Right atrium auricular region (tissue), 2 donors: Measurements from ENCODE around the gene NUP88. TPM values are rescaled to one million over a fixed set of nuclear protein-coding genes. Genes with fewer than 3 reads are reported as not detected.

Experiments
- DNase-seq: peaks from one replicate; pipeline ENCODE4 v3.0.0-alpha.2; 2019; ENCODE audit warnings: low spot score
- H3K27ac ChIP-seq, 2 donors: fragments of 200-600 bp; sonication (generic); 1 replicate in 1 of 2; 2 replicates in 1 of 2; pipeline ENCODE4 v1.5.1; 2016 to 2019
- H3K27me3 ChIP-seq, 2 donors: fragments of 200-600 bp; sonication (generic); one replicate each; pipeline versions ENCODE4 v1.5.1 to v1.6.0; 2017 to 2019
- H3K36me3 ChIP-seq: fragments of 200-600 bp; sonication (generic); one replicate; pipeline ENCODE4 v1.5.1; 2016
- H3K4me1 ChIP-seq, 2 donors: fragments of 200-600 bp; sonication (generic); one replicate each; pipeline versions ENCODE4 v1.5.1 to v1.6.0; 2017 to 2019
- H3K4me3 ChIP-seq, 2 donors: fragments of 200-600 bp; sonication (generic); 1 replicate in 1 of 2; 2 replicates in 1 of 2; pipeline ENCODE4 v1.5.1; 2017 to 2019; ENCODE audit warnings: mild to moderate bottlenecking in 1 of 2, moderate library complexity in 1 of 2
- H3K9me3 ChIP-seq, 2 donors: fragments of 200-600 bp; sonication (generic); one replicate each; pipeline ENCODE4 v1.5.1; 2019
- CTCF ChIP-seq, 2 donors: fragments of 200-600 bp; sonication (generic); IDR thresholded peaks; one replicate each; pipeline ENCODE4 v1.5.1; 2019; ENCODE audit warnings: antibody characterized with exemption in 2 of 2
- total RNA-seq, 2 donors: library from RNA; depleted of rRNA; stranded (reverse); fragments of >200 nt; gene quantifications; one replicate each; pipeline ENCODE4 v1.1.0, GENCODE V29; 2016

NUP88 gene
- total RNA-seq, 2 donors from 2014 or later = 21.7 to 48.2 TPM

- peak overlapping the region; percentile 2 to 62 for H3K27ac ChIP-seq
Observed at GRCh38 chr17:5354886-5355415, 64.5 kb downstream of the NUP88 start.

GRCh38 chr17:5354310-5354709 lies 65.2 kb downstream of the NUP88 start:
- Histone ChIP-seq H3K9me3 (no peaks in the 10 kb centered on the region), H3K4me3 (no peak overlapping the region), H3K27ac (peak overlapping the region in 1 of 2 donors; percentile 2), H3K27me3 (no peaks in the 10 kb centered on the region), H3K4me1 (no peaks in the 10 kb centered on the region), H3K36me3 (peaks cover 79% of the 10 kb centered on the region)
- DNase-seq = no peak
- no peak for TF ChIP-seq CTCF (IDR thresholded peaks at IDR 0.05)

More at GRCh38 chr17:5354886-5355415, 64.5 kb downstream of the NUP88 start:
- no peaks in the 10 kb centered on the region for H3K27me3 ChIP-seq
- H3K4me3 ChIP-seq = no peak overlapping the region
- H3K4me1 ChIP-seq = no peaks in the 10 kb centered on the region
- TF ChIP-seq CTCF (IDR thresholded peaks at IDR 0.05) = no peak
- no peak for DNase-seq
- H3K9me3 ChIP-seq = no peaks in the 10 kb centered on the region
- H3K36me3 ChIP-seq = peaks cover 73% of the 10 kb centered on the region

- Histone ChIP-seq H3K27ac (no peak overlapping the region), H3K4me1 (no peaks in the 10 kb centered on the region), H3K36me3 (peaks cover 84% of the 10 kb centered on the region), H3K9me3 (no peaks in the 10 kb centered on the region), H3K27me3 (no peaks in the 10 kb centered on the region), H3K4me3 (no peak overlapping the region)
- no peak for DNase-seq
- no peak for TF ChIP-seq CTCF (IDR thresholded peaks at IDR 0.05)
Observed at GRCh38 chr17:5352681-5353289, 66.7 kb downstream of the NUP88 start.

GRCh38 chr17:5344914-5345313 lies 74.5 kb downstream of the NUP88 start:
- TF ChIP-seq CTCF (IDR thresholded peaks at IDR 0.05) = no peak

More at GRCh38 chr17:5344914-5345313, 74.5 kb downstream of the NUP88 start:
- no peaks in the 10 kb centered on the region for H3K27me3 ChIP-seq
- no peaks in the 10 kb centered on the region for H3K9me3 ChIP-seq
- no peaks in the 10 kb centered on the region for H3K4me1 ChIP-seq
- DNase-seq = no peak
- H3K4me3 ChIP-seq = no peak overlapping the region
- H3K27ac ChIP-seq = no peak overlapping the region
- H3K36me3 ChIP-seq = peaks cover 33% of the 10 kb centered on the region

Other genes with a start within 250 kb of the NUP88 start
- gene ZNF594, start 227.8 kb downstream of the NUP88 start, total RNA-seq = 1 to 10 TPM; 4.7 to 4.8 TPM
- gene SCIMP, start 184.8 kb downstream of the NUP88 start, total RNA-seq = 1 to 10 TPM; 1.1 to 2.8 TPM
- gene RABEP1, start 137.4 kb downstream of the NUP88 start, total RNA-seq = 10 to 100 TPM; 29.6 to 34.1 TPM
- 10 to 100 TPM; 31.4 to 40.7 TPM for gene RPAIN, start 520 bp upstream of the NUP88 start, total RNA-seq
- 100 to 1,000 TPM in 1 of 2 donors, 10 to 100 TPM in 1; 82.8 to 126 TPM for gene C1QBP, start 19.5 kb upstream of the NUP88 start, total RNA-seq
- gene DHX33, start 49.3 kb upstream of the NUP88 start, total RNA-seq = 1 to 10 TPM; 5.6 to 5.8 TPM
- 10 to 100 TPM; 10.9 to 20.8 TPM for gene DERL2, start 66.5 kb upstream of the NUP88 start, total RNA-seq
- 10 to 100 TPM in 1 of 2 donors, 1 to 10 TPM in 1; 6.6 to 11.4 TPM for gene MIS12, start 66.9 kb upstream of the NUP88 start, total RNA-seq
- 10 to 100 TPM; 11.4 to 16.5 TPM for gene NLRP1, start 164.8 kb upstream of the NUP88 start, total RNA-seq